ENCODE measurements around the gene ADARB1.

Gene ADARB1

DNA sequence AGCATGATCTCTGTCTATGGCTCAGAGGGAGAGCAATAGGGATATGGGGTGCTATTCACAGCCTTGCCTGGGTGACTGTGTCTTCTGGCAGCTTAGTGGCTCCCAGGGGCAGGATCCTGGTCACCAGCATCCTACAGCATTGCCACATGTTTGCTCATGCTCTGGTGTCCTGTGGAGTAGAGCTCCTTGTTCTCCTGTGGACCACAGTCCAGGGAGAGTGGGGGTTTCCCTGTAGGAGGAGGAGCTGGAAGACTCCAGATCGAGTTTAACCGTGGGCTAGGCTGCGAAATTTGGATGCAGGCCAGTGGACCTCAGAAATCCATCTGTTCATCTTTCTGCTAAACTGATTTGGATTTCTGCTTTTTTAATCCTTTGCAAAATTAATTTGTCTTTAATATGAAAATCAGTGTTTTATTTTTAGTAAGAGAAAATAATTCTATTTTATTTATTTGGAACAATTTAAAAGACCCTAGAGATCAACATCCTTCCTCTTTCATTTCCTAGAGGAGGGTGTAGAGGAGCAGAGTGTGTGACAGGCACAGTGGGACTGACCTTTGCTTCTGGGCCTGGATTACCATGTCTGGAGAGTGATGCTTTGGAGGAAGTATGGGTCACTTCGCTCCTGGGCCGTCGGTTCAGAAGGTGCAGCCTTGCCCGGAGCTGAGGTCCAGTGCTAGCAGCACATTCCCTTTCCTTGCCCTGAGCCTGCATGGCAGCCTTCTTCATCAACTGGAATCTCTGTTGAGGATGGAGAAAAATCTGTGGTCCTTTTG is 17.4 kb downstream of the ADARB1 start:
- in situ Hi-C loops (cut with MboI; ENCODE audit: low sequenced_read_pairs) = no loop called here

DNA sequence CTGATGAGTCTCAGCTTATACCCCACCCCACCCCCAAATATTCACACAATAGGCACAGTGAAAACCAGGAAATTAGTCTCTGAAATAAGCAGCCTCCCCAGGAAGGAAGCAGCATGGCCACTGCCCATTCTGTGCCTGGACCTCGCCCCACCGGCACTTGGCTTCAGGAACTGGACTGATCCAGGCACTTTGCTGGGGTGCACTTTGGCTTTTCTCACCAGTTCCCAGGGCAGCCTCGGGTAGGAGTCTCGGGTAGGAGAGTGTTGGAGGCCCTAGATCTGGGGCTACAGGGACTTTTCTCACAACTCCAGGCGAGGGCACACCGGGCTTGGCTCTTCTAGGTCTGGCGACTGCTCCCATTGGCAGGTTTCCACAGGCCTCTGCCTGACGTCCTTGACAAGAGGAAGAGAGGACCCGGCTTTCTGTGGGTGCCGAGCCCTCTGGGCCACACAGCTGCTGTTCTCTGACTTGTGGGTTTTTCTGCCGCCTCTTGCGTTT is 18.7 kb downstream of the ADARB1 start:
- in situ Hi-C loops (cut with MboI; ENCODE audit: low sequenced_read_pairs) = no loop called here

DNA sequence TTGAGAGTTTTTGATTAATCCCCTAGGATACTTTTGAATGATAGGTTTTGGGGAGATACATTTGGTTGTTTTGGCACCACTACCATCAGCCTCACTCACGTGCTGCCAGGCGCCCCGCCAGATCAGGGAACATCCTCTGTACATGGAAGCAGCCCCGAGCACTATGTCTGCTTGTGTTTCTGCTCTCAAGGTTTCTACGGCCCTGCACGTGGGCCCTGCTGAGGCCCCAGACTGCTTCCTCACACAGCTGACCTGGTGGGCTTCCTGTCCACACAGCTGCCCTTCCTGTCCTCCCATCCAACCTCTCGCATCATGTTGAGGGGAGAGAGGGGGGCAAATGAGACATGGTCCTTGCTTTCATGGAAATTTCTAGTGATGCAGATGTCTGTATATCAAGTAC is 20.0 kb downstream of the ADARB1 start:
- in situ Hi-C loops (cut with MboI; ENCODE audit: low sequenced_read_pairs) = no loop called here

DNA sequence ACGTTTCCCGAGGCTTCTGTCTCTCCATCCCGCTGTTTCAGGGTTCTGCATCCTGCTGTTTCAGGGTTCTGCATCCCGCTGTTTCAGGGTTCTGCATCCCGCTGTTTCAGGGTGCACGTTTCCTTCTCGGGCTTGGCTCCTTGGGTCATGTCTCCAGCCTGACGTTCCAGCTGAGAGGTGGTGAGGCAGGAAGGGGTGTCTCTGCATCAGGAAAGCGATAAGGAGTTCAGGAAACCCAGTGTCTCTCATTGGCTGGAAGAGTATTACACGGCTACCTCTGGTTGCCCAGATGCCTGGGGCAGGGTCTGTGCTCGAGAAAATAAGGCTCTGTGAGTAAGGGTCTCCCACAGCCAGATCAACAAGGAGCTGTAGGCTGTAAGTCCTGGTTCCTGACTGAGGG is 21.1 kb downstream of the ADARB1 start:
- in situ Hi-C loops (cut with MboI; ENCODE audit: low sequenced_read_pairs) = no loop called here

DNA sequence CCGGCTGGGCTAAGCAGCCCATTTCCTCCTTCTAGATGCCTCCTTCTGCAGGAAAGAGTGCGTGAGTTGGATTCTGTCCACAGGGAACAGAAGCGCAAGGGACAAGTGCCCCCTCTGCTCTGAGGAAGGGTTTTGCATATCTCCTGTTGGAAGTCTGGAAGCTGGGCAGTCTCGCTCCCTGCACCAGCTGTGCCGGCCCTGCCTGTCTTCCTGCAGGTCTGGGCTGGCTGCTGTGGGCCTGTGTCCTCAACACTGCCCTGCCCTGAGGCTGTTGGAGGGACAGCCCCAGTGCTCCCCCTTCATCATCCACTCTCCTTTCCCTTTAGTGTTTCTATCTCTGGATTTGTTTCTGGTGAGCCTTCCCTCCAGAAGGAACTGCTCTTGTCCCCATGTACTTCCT is 21.8 kb downstream of the ADARB1 start:
- in situ Hi-C loops (cut with MboI; ENCODE audit: low sequenced_read_pairs) = no loop called here

DNA sequence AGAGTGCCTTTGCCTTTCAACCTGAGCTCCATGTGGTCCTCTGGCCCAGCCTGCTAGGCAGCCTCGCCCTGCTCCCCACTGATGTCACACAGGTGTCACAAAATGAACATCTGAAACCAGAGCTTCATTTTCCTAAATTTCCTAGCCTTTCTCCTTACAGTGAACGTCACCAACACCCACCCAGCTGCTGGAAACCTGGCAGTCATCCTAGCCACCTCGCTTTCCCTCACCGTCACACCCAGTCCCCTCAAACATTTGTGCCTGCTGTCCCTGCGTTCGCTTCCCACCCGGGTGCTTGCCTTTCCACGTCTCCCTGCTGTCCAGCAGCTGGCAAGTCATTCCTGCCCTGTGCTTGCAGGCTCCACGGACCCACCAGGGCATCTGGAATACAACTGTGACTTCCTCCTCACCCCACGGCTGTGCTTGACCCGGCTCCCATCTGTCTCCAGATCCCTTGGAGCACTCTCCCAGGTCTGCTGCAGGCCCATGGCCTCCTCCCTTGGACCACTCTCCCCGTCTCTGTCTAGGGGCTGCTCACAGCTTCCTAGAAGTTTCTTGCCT is 23.5 kb downstream of the ADARB1 start:
- in situ Hi-C loops (cut with MboI; ENCODE audit: low sequenced_read_pairs) = no loop called here

DNA sequence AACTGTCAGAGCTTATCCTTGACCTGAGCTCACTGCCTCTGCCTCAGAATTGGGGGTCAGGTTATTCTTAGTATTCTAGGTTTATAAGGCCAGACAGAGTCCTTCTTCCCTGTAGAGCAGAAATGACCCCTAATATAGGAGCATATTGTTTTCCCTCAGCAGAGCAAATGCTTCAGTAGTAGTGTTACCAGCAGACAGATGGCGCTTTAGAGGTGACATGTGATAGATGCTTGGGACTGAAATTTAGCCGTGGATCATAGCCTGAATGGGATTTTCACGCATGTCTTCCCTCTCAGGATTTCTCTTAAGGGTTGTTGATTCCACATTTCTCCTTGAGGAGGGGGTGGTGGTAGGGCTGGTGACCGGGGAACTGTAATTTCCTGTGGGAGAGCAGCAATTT is 24.5 kb downstream of the ADARB1 start:
- in situ Hi-C loops (cut with MboI; ENCODE audit: low sequenced_read_pairs) = no loop called here

DNA sequence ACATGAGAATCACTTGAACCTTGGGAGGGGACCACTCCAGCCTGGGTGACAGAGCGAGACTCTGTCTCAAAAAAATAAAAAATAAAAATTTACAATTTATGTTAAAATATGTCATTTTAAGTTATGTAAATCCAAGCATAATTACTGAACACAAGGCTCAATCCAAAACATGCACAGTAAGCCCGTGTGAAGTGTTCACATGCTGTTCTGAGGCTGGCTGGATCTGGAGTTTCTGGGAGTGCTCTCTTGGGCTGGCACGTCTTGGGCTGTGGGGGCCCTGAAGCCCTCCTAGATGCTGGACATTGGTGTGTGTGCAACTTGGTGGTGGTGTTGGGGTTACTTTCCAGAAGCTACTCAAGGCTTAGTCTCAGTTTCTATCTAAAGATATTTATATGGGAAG is 25.2 kb downstream of the ADARB1 start:
- in situ Hi-C loops (cut with MboI; ENCODE audit: low sequenced_read_pairs) = no loop called here

DNA sequence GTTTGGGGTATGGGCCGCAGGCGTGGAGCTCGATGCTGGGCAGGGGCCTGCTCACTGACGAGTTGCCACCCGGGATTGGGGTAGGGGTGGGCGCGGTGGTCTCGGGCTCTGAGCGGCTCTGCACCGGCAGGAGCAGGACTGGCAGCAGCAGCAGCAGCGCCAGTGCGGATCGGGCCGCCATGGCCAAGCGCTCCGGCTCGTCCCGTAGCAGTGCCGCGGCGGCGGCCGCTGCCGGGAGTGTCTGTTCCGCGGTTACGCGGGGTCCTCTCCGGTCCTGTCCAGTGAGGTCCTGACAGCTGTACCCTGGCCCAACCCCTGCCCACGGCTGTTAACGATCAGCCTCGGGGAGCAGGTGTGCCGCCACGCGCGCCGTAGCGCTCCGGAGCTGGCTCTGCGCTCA is 26.5 kb downstream of the ADARB1 start:
- in situ Hi-C loops (cut with MboI; ENCODE audit: low sequenced_read_pairs) = no loop called here

DNA sequence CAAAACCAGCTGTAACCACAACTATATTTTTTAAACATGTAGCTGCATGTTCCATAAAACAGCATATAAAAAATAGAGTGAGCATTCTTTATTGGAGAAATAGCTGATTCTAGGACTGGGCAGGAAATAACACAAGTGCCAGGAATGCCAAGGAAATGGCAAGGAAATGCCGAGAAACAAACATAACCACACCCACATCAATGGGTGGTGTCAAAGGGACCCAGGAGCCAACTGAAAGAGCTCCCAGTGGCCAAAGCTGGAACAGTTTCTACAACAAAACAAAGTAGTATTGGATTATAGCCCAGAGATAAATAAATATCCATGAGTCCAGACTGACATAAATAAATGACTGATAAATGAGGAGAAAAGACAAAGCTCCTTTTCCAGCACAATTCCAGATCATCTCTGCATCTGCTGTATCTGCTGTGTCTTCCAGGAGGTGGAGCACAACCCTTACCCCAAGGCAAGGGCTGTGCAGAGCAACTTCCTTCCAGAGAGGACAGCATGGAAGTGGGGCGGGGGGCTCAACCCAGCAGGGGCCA is 28.1 kb downstream of the ADARB1 start:
- in situ Hi-C loops (cut with MboI; ENCODE audit: low sequenced_read_pairs) = no loop called here

DNA sequence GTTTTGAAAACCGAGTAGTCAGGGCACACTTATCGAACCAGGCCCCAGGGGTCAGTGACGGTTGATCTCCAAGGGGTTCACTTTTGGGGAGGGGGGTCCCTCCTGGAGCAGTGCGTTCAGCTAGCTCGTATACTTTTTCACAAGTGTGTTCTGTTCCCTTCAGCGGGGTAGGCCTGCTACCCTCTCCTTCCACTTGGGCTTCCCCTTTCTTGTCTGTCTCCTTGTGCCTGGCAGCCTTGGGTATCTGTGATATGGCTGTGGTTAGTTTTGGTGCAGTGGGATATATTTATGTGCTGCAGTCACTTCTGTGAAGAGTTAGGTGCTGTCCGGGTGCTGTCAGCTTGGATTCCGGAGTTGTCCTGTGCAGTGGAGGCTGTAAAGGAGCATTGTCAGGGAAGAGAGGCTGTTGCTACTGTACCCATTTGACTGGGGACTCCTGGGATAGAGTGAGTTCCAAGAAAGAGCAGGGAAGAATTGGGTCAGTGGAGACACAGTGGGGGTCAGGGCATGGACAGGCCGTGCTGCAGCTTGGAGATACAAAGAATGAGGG is 29.7 kb downstream of the ADARB1 start:
- in situ Hi-C loops (cut with MboI; ENCODE audit: low sequenced_read_pairs) = no loop called here

DNA sequence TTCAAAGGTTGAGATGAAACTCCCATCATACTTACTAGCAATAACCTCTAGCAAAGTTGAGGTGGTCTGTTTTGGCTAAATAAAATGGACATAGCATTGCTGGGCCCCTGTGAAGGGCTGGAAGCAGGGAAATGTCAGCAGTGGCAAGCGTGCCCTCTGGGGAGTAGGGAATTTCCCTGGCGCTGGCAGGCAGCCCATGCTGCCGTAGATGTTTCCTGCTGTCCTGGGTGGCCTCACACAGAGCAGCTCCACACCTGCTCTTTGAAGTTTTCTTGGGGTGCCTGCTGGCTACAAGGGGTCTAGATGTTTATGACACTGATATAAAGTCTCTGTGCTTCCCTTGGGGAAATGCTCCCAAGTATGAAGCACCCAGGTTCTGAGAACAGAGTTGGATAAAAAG is 30.2 kb downstream of the ADARB1 start:
- in situ Hi-C loops (cut with MboI; ENCODE audit: low sequenced_read_pairs) = no loop called here

DNA sequence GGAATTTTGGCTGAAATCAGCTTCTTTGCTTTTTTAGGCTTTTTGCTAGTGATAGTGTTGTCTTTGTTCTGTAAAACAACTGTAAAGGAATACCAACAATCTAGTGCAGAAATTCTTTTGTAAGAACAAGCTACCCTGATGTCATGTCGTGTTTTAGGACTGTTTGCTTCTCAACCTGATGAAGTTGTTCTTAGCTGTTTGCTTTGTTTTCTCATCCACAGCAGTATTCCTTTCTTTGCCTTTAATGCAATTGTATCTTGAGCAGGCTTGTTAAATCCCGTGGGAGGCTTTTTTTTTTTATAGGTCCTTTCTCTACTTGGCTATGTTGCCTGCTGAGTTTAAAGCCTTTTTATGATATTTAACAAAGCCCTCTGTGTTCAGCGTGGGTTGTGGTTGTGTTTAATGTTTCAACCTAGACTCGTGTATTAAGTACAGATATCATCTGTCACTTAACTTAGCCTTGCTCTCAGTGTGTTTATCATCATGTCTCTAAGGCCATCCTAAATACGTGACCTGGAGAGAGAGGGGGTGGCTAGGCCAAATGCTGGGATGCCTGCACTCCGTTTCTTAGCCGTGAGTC is 31.6 kb downstream of the ADARB1 start:
- in situ Hi-C loops (cut with MboI; ENCODE audit: low sequenced_read_pairs) = no loop called here

DNA sequence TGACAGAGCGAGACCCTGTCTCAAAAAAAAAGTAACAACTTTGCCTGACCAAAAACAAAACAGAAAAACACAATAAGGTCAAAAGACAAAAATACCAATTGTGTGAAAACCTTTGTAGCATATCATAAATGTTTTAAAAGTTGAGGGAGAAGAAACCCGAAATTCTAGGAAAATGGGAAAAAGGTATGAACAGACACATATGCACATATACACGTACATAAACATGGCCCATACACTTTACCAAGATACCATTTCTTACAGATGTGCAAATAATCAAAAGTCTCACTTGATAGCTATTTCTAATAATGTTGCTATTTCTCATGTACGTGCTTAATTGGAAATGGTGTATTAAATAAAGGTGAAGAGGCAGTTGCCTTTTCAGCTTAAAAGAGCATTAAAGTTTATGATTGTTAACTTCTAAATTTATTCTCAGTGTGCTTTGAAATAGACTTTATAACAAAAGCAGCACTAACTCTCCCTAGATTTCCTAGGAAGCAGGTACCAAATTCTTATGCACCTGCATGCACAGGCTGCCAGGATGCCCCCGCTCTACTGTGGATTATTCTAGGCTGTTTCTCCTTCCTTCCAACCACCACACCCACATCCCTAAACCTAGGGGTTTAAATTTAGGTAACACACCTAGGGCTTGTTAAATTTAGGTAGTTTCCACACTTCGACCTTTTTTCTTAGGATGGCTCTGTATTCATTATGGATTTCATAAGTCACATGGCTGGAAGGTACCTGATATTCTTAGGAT is 33.8 kb downstream of the ADARB1 start:
- in situ Hi-C loops (cut with MboI; ENCODE audit: low sequenced_read_pairs) = no loop called here

DNA sequence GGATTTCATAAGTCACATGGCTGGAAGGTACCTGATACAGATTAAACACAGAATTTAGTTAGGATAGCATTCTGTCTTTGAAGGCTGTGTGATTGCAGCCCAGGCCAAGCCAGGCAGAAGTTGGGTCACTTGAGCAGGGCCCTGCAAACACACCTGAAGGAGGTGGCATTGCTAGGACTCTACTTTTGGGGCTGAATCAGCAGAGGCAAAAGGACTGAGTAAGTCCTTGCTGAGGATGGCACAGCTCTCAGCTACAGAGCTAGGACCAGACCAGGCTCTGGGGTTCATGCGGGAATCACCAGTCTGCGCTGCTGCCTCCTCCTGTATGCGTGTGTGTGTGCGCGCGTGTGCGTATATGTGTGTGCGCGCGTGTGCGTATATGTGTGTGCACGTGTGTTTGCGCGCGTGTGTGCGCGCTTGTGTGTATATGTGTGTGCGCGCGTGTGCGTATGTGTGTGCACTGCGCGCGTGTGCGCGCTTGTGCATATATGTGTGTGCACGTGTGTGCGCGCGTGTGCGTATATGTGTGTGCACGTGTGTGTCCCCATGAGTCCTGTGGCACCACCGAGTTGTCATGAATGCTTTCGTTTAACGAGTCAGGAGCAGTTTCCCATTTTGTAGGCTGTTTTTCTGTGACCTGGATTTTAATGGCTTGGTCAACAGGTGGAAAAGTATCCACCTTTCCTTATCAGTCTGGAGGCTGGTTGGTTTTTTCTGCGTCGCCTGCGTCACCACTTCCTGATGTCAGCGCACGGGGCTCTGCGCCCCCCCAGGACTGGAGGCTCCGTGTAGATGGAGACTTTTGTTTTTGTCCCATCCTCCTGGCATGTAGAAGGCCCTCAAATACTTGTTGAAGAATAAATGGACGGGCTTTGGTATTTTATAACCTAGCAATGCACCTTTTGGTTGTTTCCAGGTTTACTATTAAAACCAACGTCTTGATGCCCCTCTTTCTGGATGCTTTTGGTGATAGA is 34.7 kb downstream of the ADARB1 start:
- in situ Hi-C loops (cut with MboI; ENCODE audit: low sequenced_read_pairs) = no loop called here

DNA sequence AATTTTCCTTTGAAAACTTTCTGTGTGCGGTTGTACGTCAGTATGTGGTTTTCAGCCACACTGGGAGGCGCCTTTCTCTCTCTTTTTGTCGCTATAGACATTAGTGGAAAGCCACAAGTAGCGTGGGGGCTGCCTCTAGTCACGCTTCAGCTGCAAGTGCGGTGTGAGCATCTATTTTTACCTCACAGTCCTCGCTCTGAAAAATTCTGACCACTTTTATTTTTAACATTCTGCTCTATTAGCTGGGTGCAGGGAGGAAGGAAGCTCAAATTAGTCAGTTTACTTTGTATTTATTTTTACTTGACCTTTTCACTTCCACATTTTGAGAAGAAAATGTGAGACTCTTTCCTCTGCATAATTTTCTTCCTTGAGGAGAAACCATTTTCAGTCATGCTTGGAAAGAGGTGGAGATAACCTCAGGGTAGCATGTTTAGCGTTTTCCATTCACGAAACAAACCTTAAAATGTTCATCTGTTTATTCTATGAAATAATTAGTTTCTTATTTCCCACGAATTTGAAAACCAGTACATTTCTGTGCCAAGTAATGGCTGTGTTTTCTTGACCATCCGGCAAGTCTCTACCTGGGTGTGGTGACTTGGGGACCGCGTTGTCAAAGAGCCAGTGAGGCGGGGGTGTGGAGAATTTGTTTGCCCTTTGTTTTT is 35.6 kb downstream of the ADARB1 start:
- in situ Hi-C loops (cut with MboI; ENCODE audit: low sequenced_read_pairs) = no loop called here

DNA sequence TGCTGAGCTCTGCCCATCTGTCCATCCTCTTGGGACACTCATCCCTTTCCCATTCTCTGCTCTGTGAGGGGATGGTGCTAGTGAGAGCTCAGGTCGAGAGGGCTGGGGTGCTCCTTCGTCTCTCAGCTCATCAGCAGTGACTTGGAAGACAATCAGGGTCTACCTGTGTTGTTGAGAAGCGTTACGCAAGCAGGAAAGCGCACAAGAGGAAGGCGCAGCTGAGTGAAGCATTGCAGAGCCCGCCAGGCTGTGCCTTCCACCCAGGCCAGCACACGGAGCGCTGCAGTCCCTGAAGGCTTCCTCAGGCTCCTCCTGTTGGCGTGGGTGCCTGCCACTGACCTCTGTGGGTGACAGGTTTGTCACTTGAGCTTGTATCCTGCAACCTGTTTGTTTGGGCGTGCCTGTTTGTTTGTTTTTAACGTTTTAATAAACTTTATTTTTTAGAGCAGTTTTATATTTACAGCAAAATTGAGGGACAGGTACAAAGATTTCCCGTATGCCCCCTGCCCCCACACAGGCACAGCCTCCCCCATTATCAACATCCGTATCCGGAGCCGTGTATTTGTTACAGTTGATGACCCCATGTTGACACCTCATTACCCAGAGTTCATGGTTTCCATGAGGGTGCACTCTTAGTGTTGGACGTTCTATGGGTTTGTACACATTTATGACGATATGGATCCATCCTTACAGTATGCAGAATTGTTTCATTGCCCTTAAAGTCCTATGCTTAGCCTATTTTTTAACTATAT is 36.7 kb downstream of the ADARB1 start:
- in situ Hi-C loops (cut with MboI; ENCODE audit: low sequenced_read_pairs) = no loop called here

DNA sequence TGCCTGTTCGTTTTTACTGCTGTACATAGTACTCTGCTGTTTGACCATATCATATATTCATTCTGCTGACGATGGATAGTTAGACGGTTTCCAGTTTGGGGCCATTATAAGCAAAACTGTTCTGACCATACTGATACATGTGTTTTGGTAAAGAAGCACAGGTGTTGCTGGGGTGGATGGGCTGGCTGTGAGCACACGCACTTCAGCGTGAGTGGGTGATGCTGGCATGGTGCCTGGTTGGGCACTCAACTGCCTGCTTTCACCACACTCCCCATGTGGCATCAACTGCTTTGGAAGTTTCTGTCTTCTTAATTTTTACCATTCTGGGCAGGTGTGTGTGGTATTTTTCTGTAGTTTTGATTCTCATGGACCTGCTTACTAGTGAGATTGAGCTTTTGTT is 37.3 kb downstream of the ADARB1 start:
- in situ Hi-C loops (cut with MboI; ENCODE audit: low sequenced_read_pairs) = no loop called here

DNA sequence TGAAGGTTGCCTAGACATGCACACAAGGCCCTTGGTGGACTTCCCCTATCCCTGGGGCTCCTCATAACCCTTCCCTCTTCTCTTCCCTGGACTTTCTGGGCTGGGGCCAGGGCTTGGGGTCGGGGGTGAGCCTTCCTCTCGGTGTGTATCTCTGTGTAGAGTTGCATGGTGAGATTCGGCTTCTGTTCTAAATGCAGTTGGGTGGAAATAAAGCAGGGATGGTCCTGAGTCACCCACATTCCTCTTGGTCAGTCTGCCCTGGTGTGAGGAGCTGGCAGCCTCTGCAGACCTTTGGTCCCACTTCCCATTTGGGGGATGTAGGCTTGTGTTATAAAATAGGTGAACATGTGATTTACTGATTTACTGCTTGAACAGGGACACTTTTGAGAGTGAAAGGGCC is 38.0 kb downstream of the ADARB1 start:
- in situ Hi-C loops (cut with MboI; ENCODE audit: low sequenced_read_pairs) = no loop called here

Measured in HL-60/S4 (cell line).